WI38 (cell line): ENCODE data around the gene FUT3.

Source experiments
- H3K4me3 ChIP-seq: 2 replicates; pipeline ENCODE4 v1.5.1; 2011; ENCODE audit warnings: low read depth, mild to moderate bottlenecking, control low read depth, low read length
- TF ChIP-seq, protein P1 (sequence below): IDR thresholded peaks from 2 replicates; pipeline ENCODE4 v1.5.1; 2012; ENCODE audit warnings: low read depth, mild to moderate bottlenecking, control low read depth, low read length

FUT3 gene

DNA sequence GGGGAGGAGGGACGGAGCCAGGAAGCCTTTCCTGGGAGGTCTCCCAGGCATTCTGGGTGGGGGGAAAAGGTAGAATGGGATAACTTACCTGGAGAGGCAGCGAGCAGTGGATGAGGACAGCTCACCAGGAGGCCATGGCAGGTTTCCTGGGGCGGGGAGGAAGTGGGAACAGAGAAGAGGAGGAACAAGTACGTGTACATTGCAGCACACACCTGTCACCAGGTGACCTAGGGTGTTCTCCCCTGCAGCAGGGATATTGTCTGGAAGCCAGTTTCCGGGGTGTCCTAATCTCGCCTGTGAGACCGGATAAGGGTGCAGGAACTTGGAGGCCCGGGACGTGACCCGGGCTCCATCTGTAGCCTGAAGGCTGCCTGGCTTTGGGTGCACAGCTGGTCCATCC is at the start of gene FUT3:
TSS of gene FUT3 (minus strand) at position 148 of the 400 bp plus-strand sequence.
- no peak within 1 kb of the TSS for H3K4me3 ChIP-seq
- TF ChIP-seq, protein P1, sequence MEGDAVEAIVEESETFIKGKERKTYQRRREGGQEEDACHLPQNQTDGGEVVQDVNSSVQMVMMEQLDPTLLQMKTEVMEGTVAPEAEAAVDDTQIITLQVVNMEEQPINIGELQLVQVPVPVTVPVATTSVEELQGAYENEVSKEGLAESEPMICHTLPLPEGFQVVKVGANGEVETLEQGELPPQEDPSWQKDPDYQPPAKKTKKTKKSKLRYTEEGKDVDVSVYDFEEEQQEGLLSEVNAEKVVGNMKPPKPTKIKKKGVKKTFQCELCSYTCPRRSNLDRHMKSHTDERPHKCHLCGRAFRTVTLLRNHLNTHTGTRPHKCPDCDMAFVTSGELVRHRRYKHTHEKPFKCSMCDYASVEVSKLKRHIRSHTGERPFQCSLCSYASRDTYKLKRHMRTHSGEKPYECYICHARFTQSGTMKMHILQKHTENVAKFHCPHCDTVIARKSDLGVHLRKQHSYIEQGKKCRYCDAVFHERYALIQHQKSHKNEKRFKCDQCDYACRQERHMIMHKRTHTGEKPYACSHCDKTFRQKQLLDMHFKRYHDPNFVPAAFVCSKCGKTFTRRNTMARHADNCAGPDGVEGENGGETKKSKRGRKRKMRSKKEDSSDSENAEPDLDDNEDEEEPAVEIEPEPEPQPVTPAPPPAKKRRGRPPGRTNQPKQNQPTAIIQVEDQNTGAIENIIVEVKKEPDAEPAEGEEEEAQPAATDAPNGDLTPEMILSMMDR, result no peak

DNA sequence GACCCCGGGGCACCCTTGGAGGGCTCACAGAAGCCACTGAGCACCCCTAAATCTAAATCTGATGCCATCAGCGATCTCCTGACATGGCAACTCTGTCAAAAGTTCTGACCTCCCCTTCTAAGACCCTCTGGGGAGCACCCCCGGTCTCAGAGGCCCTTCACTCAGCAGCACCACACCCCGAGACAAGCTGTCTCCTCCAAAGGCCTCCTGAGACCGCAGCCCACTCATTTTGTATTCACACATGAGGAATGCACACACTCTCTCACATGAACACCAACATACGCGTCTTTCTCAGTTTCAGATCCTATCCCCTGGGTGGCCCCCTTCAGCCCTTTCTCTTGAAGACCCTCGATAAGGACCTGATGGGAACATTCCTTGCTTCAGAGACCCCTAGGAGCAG is 49.7 kb upstream of the FUT3 start:
- H3K4me3 ChIP-seq, result no peak overlapping the region
- TF ChIP-seq, protein P1, result no peak

DNA sequence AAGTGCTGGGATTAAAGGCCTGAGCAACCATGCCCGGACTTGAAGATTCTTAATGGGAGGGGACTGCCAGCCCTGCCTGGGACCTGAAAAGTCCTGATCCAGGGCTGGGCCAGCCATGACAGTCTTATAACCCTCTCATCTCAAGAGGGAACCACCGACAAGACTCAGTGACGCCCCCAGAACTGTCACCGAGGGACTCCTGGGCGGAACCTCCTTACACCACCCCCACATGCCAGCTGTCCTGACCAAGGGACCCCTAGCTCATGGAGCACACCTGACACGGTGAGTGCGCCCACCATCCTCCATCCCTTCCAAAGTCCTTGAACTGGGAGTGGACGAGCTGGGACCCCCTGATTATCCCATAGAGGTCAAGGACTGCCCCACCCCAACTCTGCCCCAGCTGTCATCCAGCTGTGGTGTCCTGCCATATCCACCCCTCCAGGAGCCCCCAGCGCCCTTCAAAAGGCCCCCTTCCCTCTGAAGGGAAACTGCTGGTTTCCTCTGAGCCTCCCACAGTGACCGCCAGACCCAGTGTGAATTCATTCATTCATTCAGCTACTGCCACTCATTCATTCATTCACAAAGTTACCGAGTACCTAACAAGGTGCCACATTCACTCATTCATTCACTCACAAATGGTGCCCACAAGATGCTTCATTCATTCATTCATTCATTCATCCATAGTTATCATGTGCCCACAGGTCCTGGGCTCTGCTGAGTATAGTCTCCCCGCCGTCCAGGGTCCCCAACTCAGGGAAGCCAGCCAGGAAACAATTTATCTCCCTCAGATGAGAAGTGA is 48.7 kb upstream of the FUT3 start:
- TF ChIP-seq, protein P1, result no peak
- H3K4me3 ChIP-seq, result no peak overlapping the region

DNA sequence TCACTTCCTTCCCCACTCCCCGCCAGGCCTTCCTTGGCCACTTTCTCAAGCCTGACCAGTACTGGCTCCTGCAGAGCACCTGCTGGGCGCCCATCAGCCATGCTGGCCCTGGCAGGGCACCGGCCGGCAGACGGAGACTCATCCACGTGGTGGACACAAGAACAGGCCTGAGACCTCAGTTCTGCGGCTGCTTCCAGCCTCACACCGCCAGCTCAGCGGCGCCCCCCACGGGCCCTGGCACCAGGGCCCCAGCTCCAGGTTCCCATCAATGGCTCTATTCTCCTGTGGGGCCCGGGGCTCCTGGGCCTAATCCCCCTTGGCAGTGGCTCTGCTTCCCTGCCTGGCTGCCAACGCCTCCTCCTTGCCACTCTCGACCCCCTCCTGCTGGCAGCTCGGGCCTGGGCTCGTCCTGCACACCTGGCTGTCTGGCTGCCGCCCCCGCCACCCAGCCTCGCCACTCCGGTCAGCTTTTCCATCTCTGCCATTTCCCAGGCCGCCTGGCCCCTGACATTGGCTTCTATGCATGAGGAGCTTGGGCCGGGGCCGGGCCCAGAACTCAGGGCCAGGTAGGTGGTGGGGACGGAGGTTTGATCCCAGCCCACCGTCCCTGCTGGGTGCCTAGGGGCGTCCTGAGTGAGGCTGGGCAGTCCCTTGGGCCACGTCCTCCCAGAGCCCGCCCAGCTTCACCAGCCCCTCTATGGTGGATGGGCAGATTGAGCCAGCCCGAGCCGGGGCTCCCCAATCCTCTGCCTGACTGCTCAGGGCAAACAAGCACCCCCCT is 46.1 kb upstream of the FUT3 start:
- no peak overlapping the region for H3K4me3 ChIP-seq
- TF ChIP-seq, protein P1, result 0 out of 2 replicates have a peak, but pooled peaks have one; percentile 11

DNA sequence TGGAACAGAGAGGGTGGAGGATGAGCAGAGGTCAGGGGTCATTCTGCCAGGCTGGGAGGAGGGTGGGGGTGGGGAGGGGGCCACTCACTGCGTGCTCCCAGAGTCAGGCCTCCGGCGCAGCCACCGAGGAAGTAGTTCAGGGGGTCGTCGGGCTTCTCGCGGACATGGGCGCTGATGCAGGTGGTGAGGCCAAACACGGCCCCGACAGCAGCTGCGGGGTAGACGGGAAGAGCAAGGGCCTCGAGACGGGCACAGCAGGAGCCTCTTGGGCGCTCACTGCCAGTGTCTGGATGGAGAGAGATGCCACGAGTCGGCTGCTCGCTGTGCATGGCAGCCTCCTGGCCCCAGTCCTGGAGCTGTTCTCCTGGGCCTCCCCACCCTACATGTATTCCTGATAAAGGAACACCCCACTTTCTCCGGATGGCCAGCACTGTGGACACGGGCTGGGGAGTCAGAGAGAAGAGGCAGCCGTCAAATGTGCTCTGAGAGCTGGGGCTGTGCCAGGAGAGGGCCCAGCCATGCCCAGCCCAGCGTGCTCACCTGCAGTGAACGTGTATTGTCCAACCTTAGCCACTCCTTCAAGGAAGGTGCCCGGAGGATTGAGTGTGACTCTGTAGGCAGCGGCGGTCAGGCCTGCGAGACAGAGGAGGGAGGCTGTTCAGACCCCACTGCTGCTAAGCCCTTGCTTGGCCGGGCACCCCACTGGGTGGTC is 45.3 kb upstream of the FUT3 start:
- TF ChIP-seq, protein P1, result no peak
- H3K4me3 ChIP-seq, result no peak overlapping the region

DNA sequence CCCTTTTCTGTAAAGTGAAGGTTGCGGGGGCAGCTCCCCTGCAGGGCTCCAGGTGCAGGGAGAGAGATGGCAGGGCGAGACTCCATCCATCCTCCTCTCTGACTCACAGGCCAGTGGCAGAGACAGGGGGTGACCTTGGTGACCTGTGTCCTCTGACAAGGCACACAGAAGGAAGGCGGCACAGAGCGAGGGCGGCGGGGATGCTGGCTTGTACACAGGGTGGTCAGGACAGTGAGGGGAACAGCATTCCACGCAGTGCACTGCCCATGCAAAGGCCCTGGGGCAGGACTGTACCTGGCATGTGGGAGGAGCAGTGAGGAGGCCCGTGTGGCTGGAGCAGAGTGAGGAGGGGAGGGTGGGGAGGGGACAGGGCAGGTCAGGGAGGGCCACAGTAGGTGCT is 44.6 kb upstream of the FUT3 start:
- TF ChIP-seq, protein P1, result no peak
- H3K4me3 ChIP-seq, result no peak overlapping the region
